Left lobe of liver (tissue), 2 donors: Measurements from ENCODE around the gene ADGRG3. TPM values are rescaled to one million over a fixed set of nuclear protein-coding genes. Genes with fewer than 3 reads are reported as not detected.

Experiments used
- ATAC-seq: fragments of 200-7000 bp; cut with Tn5 transposase; one replicate; pipeline ENCODE4 v1.9.1; 2020; ENCODE audit warnings: mild to moderate bottlenecking, moderate library complexity
- DNase-seq: peaks from one replicate; pipeline ENCODE4 v3.0.0-alpha.2; 2020; ENCODE audit warnings: low spot score
- total RNA-seq: library from RNA; stranded (reverse); gene quantifications from one replicate; pipeline ENCODE4 v1.2.1, GENCODE V29; 2021
- donor health status: DM: no; HTN: no; CAD: no; lungs with moderate emphysema.
- donor health status: DM: no; HTN: yes; CAD: no.

The ADGRG3 gene, protein sequence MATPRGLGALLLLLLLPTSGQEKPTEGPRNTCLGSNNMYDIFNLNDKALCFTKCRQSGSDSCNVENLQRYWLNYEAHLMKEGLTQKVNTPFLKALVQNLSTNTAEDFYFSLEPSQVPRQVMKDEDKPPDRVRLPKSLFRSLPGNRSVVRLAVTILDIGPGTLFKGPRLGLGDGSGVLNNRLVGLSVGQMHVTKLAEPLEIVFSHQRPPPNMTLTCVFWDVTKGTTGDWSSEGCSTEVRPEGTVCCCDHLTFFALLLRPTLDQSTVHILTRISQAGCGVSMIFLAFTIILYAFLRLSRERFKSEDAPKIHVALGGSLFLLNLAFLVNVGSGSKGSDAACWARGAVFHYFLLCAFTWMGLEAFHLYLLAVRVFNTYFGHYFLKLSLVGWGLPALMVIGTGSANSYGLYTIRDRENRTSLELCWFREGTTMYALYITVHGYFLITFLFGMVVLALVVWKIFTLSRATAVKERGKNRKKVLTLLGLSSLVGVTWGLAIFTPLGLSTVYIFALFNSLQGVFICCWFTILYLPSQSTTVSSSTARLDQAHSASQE
- 0.43 TPM for total RNA-seq

DNA sequence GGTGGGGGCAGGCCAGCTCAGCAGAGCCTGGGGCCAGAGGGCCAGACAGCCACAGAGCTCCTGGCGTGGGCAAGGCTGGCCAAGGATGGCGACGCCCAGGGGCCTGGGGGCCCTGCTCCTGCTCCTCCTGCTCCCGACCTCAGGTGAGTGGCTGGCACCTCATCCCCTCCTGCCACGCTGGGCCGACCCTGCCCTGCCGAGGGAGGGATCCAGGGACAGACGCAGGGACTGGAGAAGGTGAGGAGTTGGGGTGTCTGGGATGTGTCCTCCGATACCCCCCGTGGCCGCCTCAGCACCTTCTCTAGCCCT is at the start of gene ADGRG3:
TSS of gene ADGRG3 (plus strand) at position 44 of the 309 bp plus-strand sequence. CDS start at position 86, 42 bp downstream.
- DNase-seq (no peak), ATAC-seq (no peak)

DNA sequence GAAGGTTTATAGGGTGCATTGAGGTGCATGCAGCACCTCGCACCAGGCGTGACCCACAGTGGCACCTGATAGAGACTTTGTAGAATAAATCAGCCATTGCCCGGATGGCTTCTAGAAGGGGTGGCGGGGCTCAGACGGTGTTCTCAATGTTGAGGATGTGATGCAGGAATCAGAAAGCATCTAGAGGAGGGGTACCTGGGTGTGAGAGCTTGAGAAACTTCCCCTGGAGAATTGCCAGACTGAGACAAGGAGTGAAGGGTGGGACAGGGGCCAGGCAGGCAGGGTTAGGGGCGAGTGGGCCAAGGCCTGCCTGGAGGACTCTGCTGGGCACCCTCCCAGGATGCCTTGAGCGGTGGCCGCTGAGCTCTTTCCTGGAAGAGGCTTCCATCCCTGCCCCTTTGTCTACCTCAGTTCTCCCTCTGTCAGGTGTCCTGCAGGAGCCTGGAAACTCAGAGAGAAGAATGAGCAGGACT is 48.9 kb upstream of the ADGRG3 start:
- no peak for ATAC-seq
- no peak for DNase-seq

DNA sequence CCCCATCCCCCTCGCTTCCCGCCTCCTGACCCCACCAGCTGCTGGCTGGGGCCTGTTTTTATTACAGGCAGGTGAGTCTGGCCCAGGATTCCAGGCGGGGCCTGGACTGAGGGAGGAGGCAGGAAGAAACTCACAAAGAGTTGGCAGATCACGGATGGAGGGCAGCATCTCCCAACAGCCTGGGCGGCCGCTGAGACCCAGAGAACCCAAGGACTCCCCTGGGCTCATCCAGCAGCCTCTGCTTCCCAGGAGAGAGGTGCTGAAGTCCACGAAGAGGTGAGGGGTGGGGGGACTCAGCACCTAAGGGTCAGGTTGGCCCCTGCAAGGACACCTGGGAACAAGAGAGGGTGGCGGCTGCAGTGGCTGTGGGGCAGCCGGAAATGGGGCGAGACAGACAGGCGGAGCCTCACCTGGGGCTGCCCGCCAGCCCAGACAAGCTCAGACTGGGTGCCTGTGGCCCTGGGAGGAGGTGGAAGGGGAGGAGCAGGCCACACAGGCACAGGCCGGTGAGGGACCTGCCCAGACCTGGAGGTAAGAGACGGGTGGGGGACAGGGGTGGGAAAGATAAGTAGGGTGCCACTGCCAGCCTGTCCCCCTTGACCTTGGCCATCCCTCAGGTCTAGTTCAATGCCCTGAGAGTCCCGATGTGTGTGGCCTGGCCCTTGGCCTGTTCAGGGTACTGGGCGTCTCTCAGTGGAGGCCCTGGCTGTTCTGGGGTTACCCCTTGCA is 48.3 kb upstream of the ADGRG3 start:
- ATAC-seq: peak; percentile 64
- no peak for DNase-seq

DNA sequence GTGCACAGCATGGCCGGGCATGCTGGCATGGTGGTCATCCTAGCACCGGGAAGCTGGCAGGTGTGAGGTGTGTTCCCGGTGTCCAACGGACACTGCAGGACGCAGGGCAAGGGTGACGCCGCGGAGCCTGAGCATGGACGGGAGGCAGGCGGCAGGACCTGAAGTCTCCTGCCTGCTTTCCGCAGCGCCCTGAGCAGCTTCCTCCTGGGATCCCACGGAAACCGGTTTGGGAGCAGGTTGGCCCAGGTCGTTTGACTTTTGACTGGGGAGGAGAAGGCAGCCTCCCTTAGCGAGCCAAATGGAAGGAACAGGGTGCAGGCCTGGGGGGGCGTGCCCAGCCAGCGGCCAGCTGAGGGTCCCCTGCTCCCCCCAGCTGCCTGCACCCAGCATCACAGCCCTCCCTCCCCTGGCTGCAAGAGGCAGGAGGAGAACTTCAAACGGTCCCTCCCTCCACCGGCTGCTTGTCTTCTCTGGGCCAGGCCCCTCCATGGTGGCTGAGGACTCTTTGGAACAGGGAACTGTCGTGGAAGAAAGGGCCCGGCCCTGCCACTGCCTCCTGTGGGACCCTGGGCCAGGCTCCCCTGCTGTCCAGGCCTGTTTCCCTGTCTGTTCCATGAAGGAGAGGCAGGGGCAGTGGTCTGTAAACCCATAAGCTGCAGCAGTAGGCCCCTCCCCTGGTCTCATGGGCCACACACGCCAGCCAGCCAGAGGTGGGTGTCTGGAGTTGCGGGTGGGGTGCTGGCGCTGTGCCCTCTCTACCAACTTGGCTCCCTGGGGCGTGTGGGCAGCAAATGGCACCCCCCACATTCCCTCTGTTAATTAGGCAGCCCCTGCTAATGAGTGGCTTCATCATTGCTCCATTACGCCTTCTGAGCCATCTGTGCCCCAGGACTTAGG is 47.5 kb upstream of the ADGRG3 start:
- no peak for DNase-seq
- peak; percentile 9 for ATAC-seq

DNA sequence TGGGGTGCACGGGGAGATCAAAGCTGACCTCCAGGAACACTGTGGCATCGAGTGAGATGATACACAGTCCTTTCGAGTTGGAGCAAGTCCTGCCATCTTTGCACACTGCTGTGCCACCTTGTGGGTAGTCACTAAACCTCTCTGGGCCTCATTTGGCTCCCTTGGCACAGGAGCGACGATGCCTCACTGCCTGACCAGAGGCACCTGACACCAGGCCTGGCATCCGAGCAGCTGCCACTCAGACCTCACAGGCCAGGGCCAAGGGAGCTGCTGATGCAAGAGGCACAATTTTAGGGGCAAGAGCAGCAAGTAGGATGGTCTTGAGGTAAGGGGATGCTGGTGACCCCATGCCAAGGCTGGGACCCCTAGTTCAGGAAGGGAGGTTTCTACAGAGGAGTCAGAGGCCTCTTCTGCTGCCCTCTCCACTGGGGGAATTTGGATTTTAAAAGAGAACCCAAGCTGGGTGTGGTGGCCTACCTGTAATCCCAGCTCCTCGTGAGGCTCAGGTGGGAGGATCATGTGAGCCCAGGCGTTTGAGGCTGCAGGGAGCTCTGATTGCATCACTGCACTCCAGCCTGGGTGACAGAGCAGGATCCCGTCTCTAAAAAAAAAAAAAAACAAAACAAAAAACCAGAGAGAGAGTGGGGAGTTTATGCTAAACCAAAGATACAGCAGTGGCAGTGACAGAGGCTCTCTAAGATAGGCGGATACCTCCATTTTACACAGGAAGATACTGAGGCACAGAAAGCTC is 46.4 kb upstream of the ADGRG3 start:
- ATAC-seq: no peak
- no peak for DNase-seq

DNA sequence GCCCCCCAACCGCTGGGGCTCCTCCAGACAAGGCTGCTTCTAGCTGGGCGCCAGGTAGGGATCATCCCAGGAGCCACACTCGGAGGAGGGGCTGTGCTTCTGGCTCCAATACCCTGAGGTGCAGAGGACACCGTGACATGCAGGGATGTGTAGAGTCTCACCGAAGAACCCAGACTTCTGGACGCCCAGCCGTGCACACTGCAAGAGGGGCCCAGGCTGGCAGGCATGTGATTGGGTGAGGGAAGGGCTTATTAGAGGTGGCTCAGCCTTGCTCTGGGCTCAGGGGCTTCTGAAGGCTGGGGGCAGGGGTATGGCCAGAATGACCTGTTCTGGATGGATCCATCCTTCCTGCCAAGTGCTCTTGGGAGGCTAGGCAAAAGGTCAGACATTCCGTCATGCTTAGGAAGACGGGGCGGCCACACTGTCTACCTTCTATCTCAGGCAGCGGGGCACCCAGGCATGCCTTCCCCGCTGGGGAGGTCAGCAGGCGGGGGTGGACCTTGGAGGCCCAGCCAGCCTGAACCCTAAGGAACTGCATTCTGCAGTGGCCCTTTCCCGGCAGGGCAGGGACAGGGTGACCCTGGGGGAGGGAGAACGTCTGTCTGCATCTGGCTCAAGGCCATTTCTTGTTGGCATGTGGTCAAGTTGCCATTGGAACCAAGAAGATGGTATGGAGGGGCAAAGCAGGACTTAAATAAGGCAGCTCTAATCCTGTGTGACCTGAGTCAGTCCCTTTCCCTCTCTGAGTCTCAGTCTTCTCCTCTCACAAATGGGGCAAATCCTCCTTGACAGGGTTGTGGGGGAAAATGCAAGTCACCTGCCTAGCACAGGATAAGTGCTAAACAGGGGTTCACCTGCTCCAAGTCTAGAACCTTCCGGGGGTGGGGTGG is 45.5 kb upstream of the ADGRG3 start:
- no peak for DNase-seq
- ATAC-seq: no peak

DNA sequence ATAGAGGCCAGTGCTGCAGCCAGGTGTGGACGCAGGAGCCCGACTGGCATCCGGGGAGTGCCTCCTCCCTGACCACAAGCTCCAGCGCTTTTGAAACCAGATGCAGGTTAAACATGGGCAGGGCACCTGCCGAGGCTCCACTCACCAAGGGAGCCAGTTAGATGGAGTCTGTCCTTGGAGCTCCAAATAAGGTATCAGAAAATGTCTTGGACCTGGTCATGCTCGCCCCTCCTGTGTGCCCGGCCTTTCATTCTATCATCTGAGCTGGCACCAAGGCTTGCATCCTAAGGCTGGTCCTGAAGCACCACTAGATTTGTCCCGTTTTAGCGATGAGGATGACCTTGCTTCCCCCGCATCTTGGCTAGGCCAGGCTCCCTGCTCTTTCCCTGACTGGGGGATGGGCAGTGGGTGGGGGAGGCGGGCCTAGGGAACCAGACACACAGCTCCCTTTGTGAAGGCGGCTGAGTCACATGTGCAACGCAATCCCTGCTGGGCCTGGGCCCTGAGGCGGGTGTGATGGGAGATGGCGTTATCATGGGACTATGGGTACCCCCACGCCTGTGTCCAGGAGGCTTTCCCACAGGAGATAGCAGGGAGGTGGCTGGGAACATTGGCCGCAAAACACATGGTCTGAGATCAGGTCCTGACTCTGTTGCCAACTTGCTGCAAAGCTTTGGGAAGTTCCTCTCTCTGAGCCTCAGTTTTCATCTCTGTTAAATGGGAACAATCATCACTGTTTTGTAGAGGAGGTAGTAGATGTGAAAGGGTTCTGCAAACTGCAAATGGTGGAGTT is 44.7 kb upstream of the ADGRG3 start:
- ATAC-seq: no peak
- DNase-seq: no peak

DNA sequence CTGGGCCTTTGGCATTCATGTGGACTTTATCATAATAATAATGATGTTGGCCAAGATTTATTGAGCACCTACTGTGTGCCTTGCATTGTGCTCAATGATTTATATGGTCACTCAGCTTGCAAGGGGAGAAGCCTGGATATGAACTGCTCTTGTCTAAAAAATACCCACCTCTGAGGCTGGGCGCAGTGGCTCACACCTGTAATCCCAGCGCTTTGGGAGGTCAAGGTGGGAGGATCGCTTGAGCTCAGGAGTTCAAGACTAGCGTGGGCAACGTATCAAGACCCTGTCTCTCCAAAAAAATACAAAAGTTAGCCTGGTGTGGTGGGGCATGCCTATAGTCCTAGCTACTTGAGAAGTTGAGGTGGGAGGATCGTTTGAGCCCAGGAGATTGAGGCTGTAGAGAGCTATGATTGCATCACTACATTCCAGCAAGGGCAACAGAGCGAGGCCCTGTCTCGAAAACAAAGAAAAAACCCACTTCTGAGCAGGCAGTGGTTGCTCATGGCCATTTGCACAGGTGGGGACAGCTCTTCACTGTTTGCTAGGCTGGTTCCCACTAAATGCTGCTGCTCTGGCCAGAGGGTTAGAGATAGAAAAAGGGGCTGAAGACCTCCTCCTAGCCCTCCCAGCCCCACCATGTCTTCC is 43.9 kb upstream of the ADGRG3 start:
- no peak for ATAC-seq
- no peak for DNase-seq

DNA sequence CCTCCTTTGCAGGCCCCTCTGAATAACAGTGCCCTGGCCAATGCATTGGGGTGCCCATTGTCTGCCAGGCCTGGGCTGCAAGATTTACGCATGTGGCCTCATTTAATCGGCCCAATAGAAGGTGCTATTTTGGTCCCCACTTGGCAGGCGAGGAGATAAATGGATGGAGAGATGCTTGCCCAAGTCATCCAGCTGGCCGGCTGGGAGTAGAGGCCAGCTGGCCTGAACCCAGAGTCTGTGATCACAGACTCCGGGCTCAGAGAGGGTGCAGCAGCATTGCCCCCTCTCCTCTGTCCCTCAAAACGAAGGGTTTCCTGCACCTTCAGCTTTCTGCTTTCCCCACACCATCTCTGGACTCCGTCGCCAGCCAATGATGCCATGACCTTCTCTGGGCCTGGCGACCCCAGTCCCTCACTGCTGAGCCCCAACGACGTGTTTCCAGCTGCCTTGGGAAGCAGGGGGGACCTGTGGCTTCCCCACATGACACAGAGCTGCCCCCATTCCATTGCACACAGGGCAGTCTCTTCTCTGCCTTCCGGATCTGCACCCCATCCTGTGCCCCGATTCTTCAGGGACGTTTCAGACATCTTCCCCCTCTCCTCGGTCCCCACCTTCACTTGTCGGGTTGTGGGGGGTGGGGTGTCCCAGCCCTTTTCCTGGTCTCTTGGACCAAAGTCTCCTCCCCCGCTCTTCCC is 43.2 kb upstream of the ADGRG3 start:
- ATAC-seq (no peak), DNase-seq (no peak)

DNA sequence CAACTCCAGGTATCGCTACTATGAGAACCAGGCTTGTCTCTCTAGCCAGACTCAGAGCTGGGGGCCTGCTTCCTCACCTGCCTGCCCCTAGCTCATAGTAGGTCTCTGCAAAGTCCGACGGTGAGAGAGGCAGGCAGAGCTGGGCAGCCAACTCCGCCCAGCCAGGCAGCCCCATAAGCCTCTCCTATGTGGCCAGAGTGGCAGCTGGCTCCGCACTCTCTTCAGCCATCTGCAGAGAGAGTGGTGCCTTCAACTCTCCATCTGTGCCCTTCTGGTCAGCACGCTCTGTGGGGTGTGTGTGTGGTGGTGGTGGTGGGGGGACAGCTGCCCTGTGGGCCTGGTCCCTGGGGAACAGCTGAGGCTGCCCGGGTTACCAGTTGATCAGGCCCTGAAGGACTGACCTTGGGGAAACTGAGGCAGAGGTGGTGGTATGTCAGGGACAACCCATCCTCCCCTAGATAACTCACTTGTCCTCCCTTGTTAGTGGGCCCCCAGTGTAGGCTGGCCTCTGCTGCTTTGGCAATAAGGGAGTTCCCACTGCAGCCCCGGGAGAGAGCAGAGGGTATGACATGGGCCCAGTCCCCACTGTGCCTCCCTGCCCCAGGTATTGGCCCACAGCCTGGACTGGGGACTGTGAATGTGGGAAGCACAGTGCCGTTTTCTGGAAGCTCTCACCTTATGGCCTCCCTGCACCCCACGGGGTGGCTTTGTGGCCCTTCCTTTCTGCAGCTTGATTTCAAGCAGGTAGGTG is 41.5 kb upstream of the ADGRG3 start:
- ATAC-seq (no peak), DNase-seq (no peak)

DNA sequence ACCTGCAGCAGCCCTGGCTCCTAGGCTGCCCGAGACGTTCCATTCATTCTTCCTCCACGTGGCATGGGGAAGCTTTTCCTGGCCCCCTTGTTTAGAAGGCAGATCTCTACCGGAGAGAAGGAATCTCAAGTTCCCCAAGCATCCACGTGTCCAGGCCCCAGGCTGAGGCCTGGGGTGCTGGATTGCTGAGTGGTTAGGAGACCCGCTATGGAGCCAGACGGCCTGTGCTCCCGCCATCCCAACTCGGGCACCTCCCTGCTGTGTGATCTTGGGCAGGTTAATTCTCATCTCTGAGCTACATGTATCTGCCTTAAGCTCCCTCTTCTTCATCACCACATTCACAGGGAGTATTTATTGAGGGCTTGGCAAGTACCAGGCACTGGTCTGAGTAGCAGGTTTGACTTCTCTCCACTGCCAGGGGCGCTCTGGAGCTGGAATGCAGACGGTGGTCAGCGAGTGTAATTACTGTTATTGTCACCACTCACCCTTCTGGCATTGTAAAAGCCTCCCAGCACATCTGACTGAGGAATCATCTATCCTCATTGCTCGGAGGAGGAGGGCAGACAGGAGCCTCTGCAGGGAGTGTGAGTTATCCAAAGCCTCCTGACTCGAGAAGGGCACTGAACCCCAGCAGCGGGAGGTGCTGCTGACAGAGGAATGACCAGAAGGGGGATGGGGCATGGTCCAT is 40.8 kb upstream of the ADGRG3 start:
- DNase-seq: no peak

DNA sequence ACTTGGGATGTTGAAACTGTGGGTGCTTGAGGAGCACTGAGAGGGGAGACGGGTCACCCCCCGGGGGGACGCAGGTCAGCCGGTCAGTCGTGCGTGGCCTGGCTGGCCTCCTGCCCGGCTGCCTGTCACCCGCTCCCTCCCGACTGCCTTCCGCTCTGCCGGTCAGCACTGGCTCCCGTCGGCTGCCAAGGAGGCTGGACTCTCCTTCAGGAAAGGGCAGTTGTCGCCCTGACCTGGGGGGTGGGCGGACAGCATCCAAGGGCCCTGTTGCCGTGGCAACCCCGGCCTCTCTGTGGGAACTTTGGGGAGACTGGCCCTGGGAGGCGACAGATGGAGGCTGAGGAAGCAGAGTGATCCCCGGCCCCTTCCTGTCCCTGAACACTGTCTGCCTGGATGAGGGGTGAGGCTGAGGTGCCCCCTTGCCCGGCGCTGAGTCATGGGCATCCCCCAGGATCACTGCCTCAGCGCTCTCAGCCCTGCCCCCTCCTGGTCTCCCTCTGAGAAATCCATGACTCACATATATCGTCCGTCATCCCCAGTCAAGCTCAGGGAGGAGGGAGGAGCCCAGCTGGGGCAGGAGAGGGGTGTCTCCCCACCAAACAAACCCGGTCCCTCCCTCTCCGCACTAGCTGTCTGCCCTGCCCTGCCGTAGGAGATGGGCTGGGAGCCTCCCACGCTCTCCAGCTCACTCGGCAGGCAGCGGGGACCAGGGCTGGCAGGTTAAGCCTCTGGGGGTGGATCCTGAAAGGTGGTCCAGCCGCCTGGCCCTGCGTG is 39.9 kb upstream of the ADGRG3 start, which contains the start of gene ADGRG1:
TSS of gene ADGRG1 (plus strand) at position 623 of the 774 bp plus-strand sequence. CDS start 21,658 bp downstream, outside the sequence.
- DNase-seq (no peak), ATAC-seq (peak; percentile 54)

More for the DNA sequence above, 40.8 kb upstream of the ADGRG3 start:
- ATAC-seq: no peak

DNA sequence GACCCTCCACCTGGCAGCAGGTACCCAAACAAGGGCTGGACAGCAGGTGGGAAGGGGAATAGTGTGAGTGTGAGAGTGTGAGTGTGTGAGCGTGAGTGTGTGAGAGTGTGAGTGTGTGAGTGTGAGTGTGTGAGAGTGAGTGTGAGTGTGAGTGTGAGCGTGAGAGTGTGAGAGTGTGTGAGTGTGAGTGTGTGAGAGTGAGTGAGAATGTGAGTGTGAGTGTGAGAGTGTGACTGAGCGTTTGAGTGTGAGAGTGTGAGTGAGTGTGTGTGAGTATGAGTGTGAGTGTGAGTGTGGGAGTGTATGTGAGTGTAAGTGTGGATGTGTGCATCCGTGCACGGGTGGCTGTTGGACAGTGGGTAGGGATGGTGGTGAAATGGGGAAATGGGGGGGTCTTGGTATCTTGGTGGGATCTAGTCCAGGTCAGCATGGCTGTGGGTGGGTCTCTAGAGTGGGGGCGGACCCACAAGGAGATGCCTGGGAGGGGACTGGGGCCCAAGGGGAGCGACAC is 39.3 kb upstream of the ADGRG3 start:
- DNase-seq: no peak
- no peak for ATAC-seq

DNA sequence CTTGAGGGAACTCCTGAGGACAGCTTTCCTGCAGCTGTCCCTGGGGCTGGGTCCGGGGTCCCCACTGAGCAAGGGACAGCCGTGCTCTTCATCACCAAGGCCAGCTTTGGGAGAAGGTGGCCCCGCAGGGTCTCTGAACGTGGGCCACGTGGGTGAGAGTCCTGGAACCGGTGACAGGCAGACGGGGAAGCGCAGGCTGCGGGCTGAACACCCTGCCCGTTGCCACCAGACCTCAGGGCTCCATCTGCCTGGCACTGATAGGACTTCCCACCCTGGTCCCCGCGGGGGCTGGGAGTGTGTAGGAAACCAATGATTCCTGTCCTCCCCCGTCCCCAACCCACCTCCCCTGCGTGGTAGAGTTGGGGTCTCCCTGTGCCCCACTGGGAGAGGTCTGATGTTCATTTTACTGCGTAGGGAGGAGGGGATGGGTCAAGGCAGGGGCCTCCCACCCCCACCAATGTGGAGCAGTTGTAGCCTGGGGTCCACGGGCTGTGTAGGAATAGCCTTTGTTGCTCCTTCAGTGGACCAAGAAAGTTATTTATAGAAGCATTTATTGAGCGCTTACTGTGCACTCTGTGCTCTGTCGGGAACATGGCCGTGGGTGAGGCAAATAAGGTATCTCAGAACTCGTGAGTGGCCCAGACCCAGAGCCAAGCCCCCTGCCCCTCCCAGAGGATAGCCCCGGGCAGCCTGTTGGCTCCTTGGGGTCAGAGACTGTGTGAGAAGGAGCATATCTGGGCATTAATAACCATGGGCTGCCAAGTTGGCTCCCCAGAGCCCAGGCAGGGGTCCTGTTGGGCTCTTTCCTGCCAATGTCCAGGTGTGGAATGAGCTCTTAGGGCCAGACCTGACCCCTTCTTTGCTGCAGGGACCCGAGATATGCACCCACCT is 38.3 kb upstream of the ADGRG3 start:
- DNase-seq (no peak), ATAC-seq (no peak)
